Esophagus squamous epithelium (tissue), 4 donors: Measurements from ENCODE around the gene SPOCK1.

ENCODE experiments used
- POLR2A ChIP-seq, 4 donors: fragments of 450-650 bp; IDR thresholded peaks; one replicate each; pipeline ENCODE4 v1.6.1; 2017; ENCODE audit warnings: antibody characterized with exemption in 4 of 4, mild to moderate bottlenecking in 4 of 4, moderate library complexity in 3 of 4
- TF ChIP-seq, protein P1 (sequence below), 6 experiments: fragments of 450-650 bp in 4 of 6; fragments of 200-600 bp in 2 of 6; sonication (generic) in 2 of 6; IDR thresholded peaks; one replicate each; pipeline ENCODE4 v1.5.1; 2016 to 2019; ENCODE audit warnings: antibody characterized with exemption in 6 of 6, mild to moderate bottlenecking in 4 of 6, moderate library complexity in 4 of 6

DNA sequence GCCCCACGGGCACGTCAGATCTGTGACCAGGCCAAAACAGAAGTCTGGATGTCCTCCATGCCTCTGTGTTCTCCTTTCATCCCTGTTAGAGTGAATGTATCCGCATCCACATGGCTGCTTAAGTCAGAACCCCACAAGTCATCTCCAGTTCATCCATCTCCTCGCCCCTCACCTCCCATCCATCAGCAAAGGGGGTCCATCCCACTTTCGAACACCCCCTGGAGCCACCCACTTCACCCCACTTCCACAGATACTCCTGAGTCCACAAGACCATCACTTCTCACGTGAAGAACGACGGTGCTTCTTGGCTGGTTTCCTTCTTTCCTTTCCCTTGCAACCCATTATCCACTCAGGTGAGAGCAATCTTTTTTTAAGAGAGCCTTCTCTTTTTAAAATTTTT lies 3.5 kb upstream of the SPOCK1 start:
- TF ChIP-seq, protein P1, sequence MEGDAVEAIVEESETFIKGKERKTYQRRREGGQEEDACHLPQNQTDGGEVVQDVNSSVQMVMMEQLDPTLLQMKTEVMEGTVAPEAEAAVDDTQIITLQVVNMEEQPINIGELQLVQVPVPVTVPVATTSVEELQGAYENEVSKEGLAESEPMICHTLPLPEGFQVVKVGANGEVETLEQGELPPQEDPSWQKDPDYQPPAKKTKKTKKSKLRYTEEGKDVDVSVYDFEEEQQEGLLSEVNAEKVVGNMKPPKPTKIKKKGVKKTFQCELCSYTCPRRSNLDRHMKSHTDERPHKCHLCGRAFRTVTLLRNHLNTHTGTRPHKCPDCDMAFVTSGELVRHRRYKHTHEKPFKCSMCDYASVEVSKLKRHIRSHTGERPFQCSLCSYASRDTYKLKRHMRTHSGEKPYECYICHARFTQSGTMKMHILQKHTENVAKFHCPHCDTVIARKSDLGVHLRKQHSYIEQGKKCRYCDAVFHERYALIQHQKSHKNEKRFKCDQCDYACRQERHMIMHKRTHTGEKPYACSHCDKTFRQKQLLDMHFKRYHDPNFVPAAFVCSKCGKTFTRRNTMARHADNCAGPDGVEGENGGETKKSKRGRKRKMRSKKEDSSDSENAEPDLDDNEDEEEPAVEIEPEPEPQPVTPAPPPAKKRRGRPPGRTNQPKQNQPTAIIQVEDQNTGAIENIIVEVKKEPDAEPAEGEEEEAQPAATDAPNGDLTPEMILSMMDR (IDR thresholded peaks at IDR 0.05) = no peak
- no peak for TF ChIP-seq POLR2A (IDR thresholded peaks at IDR 0.05)
